ENCODE data around the gene KCNK15. TPM values are rescaled to one million over a fixed set of nuclear protein-coding genes. Genes with fewer than 3 reads are reported as not detected.

KCNK15 gene
- total and polyA plus RNA-seq, 10 of the 15 experiments (the other 5 are each of a cell fraction or from before 2014, with no cell fraction given): not detected

GRCh38 chr20:44796311-44796710, 50.6 kb downstream of the KCNK15 start (continued):
- TF ChIP-seq MTA2 (IDR thresholded peaks at IDR 0.05; ENCODE audit: low read depth) (no peak), PAX8 (IDR thresholded peaks at IDR 0.05) (no peak), ZNF622 (IDR thresholded peaks at IDR 0.05) (no peak), STAT3 (IDR thresholded peaks at IDR 0.05; ENCODE audit: low read depth, low read length) (no peak), SMAD1 (IDR thresholded peaks at IDR 0.05; ENCODE audit: low read depth, partially characterized antibody) (no peak)
- TF ChIP-seq, protein P1, sequence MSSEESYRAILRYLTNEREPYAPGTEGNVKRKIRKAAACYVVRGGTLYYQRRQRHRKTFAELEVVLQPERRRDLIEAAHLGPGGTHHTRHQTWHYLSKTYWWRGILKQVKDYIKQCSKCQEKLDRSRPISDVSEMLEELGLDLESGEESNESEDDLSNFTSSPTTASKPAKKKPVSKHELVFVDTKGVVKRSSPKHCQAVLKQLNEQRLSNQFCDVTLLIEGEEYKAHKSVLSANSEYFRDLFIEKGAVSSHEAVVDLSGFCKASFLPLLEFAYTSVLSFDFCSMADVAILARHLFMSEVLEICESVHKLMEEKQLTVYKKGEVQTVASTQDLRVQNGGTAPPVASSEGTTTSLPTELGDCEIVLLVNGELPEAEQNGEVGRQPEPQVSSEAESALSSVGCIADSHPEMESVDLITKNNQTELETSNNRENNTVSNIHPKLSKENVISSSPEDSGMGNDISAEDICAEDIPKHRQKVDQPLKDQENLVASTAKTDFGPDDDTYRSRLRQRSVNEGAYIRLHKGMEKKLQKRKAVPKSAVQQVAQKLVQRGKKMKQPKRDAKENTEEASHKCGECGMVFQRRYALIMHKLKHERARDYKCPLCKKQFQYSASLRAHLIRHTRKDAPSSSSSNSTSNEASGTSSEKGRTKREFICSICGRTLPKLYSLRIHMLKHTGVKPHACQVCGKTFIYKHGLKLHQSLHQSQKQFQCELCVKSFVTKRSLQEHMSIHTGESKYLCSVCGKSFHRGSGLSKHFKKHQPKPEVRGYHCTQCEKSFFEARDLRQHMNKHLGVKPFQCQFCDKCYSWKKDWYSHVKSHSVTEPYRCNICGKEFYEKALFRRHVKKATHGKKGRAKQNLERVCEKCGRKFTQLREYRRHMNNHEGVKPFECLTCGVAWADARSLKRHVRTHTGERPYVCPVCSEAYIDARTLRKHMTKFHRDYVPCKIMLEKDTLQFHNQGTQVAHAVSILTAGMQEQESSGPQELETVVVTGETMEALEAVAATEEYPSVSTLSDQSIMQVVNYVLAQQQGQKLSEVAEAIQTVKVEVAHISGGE (CRISPR knock-in tag; IDR thresholded peaks at IDR 0.05): no peak

GRCh38 chr20:44796758-44797457, 51.2 kb downstream of the KCNK15 start:
- 72% methylated on average over 3 of the region's 3 CpGs for WGBS (ENCODE audit: insufficient coverage, insufficient replicate concordance, low lambda C conversion rate, missing lambda C conversion rate)
- ATAC-seq (no peak), DNase-seq (ENCODE audit: low read depth, low spot score) (no peak), FAIRE-seq (no peak)
- Histone ChIP-seq H3K27me3 (replicated peaks in 1 of 2; ENCODE audit: control insufficient read depth in 2 of 2, insufficient read depth in 2 of 2, low read length in 1 of 2) (no peaks in the 10 kb centered on the region; a peak in 2 of 4 replicates), H3K9me3 (replicated peaks; ENCODE audit: control insufficient read depth, insufficient read depth, low read length) (no peaks in the 10 kb centered on the region), H3K36me3 (ENCODE audit: control insufficient read depth in 2 of 2, insufficient read depth in 2 of 2, low read length in 1 of 2) (no peaks in the 10 kb centered on the region), H3K79me2 (ENCODE audit: control insufficient read depth, insufficient read depth, low read length) (no peaks in the 10 kb centered on the region), H4K20me1 (ENCODE audit: control insufficient read depth, insufficient read depth) (no peaks in the 10 kb centered on the region), H3K4me2 (ENCODE audit: control insufficient read depth, insufficient read depth) (no peak overlapping the region), H3K4me3 (no peak overlapping the region), H3K4me1 (ENCODE audit: control insufficient read depth, insufficient read depth, low read length) (no peaks in the 10 kb centered on the region), H2AFZ (ENCODE audit: control insufficient read depth, low read depth, low read length) (no peak overlapping the region), H3K9ac (ENCODE audit: control insufficient read depth, insufficient read depth, low read length) (no peak overlapping the region), H3K27ac (ENCODE audit: control insufficient read depth, insufficient read depth) (no peak overlapping the region)
- ChIA-PET CTCF (no interaction called here), SMC1A (ENCODE audit: uncharacterized antibody, unreplicated experiment) (interaction anchor here (0.6 kb wide), 1 partner anchor 161 kb away, joined by 3 read pairs; no protein-coding TSS in a partner anchor), RAD21 (ENCODE audit: unreplicated experiment) (no interaction called here), POLR2A (no interaction called here)
- intact Hi-C loops (cut with micrococcal nuclease; ENCODE audit: unreplicated experiment): no loop called here
- in situ Hi-C loops (cut with MboI): no loop called here
- no TSS peak for BruUV-seq (replicated peaks)
- no peak for TF ChIP-seq NBN (IDR thresholded peaks at IDR 0.05)
- no peak for TF ChIP-seq SMC3 (IDR thresholded peaks at IDR 0.05; ENCODE audit: borderline replicate concordance, low read length)
- no peak for TF ChIP-seq NR2C1 (IDR thresholded peaks at IDR 0.05)
- no peak for TF ChIP-seq REST (IDR thresholded peaks at IDR 0.05; ENCODE audit: low read depth, low read length)
- no peak for TF ChIP-seq TAF1 (IDR thresholded peaks at IDR 0.05; ENCODE audit: borderline replicate concordance, low read depth, low read length)
- no peak for TF ChIP-seq RBBP5 (conservative IDR thresholded peaks at IDR 0.05)
- no peak for TF ChIP-seq STAT3 (IDR thresholded peaks at IDR 0.05; ENCODE audit: low read depth, low read length)
- no peak for TF ChIP-seq RUNX3 (IDR thresholded peaks at IDR 0.05; ENCODE audit: low read length)
- TF ChIP-seq, protein P2, sequence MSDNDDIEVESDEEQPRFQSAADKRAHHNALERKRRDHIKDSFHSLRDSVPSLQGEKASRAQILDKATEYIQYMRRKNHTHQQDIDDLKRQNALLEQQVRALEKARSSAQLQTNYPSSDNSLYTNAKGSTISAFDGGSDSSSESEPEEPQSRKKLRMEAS (IDR thresholded peaks at IDR 0.05; ENCODE audit: low read depth, low read length): no peak
- no peak for TF ChIP-seq TCF3 (IDR thresholded peaks at IDR 0.05; ENCODE audit: borderline replicate concordance, insufficient read depth, low read depth, low read length)
- no peak for TF ChIP-seq MTA3 (IDR thresholded peaks at IDR 0.05; ENCODE audit: borderline replicate concordance, low read length)
